Measurements from ENCODE around the gene DLGAP5. TPM values are rescaled to one million over a fixed set of nuclear protein-coding genes. Genes with fewer than 3 reads are reported as not detected.

DLGAP5 gene
- total RNA-seq (2014; rRNA removed; shearing (Covaris generic)), result 12.7 and 14.1 TPM in 2 replicates

GRCh38 chr14:55191203-55192053 is at the start of gene DLGAP5:
TSS of gene DLGAP5 (minus strand) at chr14:55191585. CDS start at chr14:55189179, 2,406 bp downstream.
- peak; percentile 95 for DNase-seq (ENCODE audit: low spot score)

GRCh38 chr14:55240526-55241178 is 49.3 kb upstream of the DLGAP5 start:
- DNase-seq (ENCODE audit: low spot score), result no peak

GRCh38 chr14:55239320-55239719 is 47.9 kb upstream of the DLGAP5 start:
- DNase-seq (ENCODE audit: low spot score), result no peak

GRCh38 chr14:55238019-55238680 is 46.8 kb upstream of the DLGAP5 start:
- DNase-seq (ENCODE audit: low spot score), result no peak

- DNase-seq (ENCODE audit: low spot score), result no peak
Observed at GRCh38 chr14:55233591-55233990, 42.2 kb upstream of the DLGAP5 start.

- no peak for DNase-seq (ENCODE audit: low spot score)
Observed at GRCh38 chr14:55228261-55228660, 36.9 kb upstream of the DLGAP5 start.

GRCh38 chr14:55223364-55223763 is 32.0 kb upstream of the DLGAP5 start:
- no peak for DNase-seq (ENCODE audit: low spot score)

- no peak for DNase-seq (ENCODE audit: low spot score)
Observed at GRCh38 chr14:55221968-55222367, 30.6 kb upstream of the DLGAP5 start.

- DNase-seq (ENCODE audit: low spot score), result no peak
Observed at GRCh38 chr14:55221186-55221585, 29.8 kb upstream of the DLGAP5 start.

GRCh38 chr14:55220230-55220629 is 28.8 kb upstream of the DLGAP5 start:
- DNase-seq (ENCODE audit: low spot score), result no peak

- no peak for DNase-seq (ENCODE audit: low spot score)
Observed at GRCh38 chr14:55212634-55213033, 21.2 kb upstream of the DLGAP5 start.

GRCh38 chr14:55207832-55208231 is 16.4 kb upstream of the DLGAP5 start:
- no peak for DNase-seq (ENCODE audit: low spot score)

GRCh38 chr14:55206175-55206693 is 14.8 kb upstream of the DLGAP5 start:
- DNase-seq (ENCODE audit: low spot score), result no peak

GRCh38 chr14:55201219-55202101 is 10.1 kb upstream of the DLGAP5 start:
- DNase-seq (ENCODE audit: low spot score), result no peak

- DNase-seq (ENCODE audit: low spot score), result no peak
Observed at GRCh38 chr14:55200651-55201050, 9.3 kb upstream of the DLGAP5 start.

- DNase-seq (ENCODE audit: low spot score), result no peak
Observed at GRCh38 chr14:55198749-55199148, 7.4 kb upstream of the DLGAP5 start.

GRCh38 chr14:55194656-55195355 is 3.4 kb upstream of the DLGAP5 start:
- no peak for DNase-seq (ENCODE audit: low spot score)

GRCh38 chr14:55192054-55192621 is 753 bp upstream of the DLGAP5 start:
- no peak for DNase-seq (ENCODE audit: low spot score)

GRCh38 chr14:55190906-55191202 is 531 bp downstream of the DLGAP5 start:
- no peak for DNase-seq (ENCODE audit: low spot score)

GRCh38 chr14:55188686-55189295 is 2.6 kb downstream of the DLGAP5 start:
- DNase-seq (ENCODE audit: low spot score), result no peak
